ENCODE data around the gene CNEP1R1.
"Not testable (repeated sequence)": the region's sequence is repeated elsewhere in the genome, so short reads cannot be mapped to it uniquely, and the experiment has no call there.

Gene CNEP1R1

GRCh38 chr16:50007744-50008143, 17.3 kb upstream of the CNEP1R1 start:
- Histone ChIP-seq H3K9ac (no peak overlapping the region), H3K27ac (no peak overlapping the region), H3K4me2 (no peak overlapping the region), H3K36me3 (ENCODE audit: insufficient read depth) (no peaks in the 10 kb centered on the region), H2AFZ (ENCODE audit: low read depth) (no peak overlapping the region), H3K4me1 (ENCODE audit: low read depth, poor library complexity, severe bottlenecking) (no peaks in the 10 kb centered on the region), H4K20me1 (ENCODE audit: insufficient read depth) (no peaks in the 10 kb centered on the region), H3K4me3 (IDR thresholded peaks at IDR 0.05; ENCODE audit: insufficient read depth, low read depth, low read length) (no peak overlapping the region), H3K27me3 (ENCODE audit: insufficient read depth, low read depth) (no peaks in the 10 kb centered on the region), H3K79me2 (ENCODE audit: insufficient read depth, low read depth) (no peaks in the 10 kb centered on the region)
- TF ChIP-seq CTCF (conservative IDR thresholded peaks at IDR 0.05; ENCODE audit: low read depth, low read length) = no peak

- Histone ChIP-seq H3K4me3 (IDR thresholded peaks at IDR 0.05; ENCODE audit: insufficient read depth, low read depth, low read length) (no peak overlapping the region), H3K27ac (no peak overlapping the region), H3K79me2 (ENCODE audit: insufficient read depth, low read depth) (no peaks in the 10 kb centered on the region), H2AFZ (ENCODE audit: low read depth) (no peak overlapping the region), H3K4me1 (ENCODE audit: low read depth, poor library complexity, severe bottlenecking) (no peaks in the 10 kb centered on the region), H3K27me3 (ENCODE audit: insufficient read depth, low read depth) (no peaks in the 10 kb centered on the region), H4K20me1 (ENCODE audit: insufficient read depth) (no peaks in the 10 kb centered on the region), H3K4me2 (no peak overlapping the region), H3K9ac (no peak overlapping the region), H3K36me3 (ENCODE audit: insufficient read depth) (no peaks in the 10 kb centered on the region)
- no peak for TF ChIP-seq CTCF (conservative IDR thresholded peaks at IDR 0.05; ENCODE audit: low read depth, low read length)
Measured at GRCh38 chr16:50010212-50010611, 14.8 kb upstream of the CNEP1R1 start.

GRCh38 chr16:50011707-50012106, 13.3 kb upstream of the CNEP1R1 start:
- H4K20me1 ChIP-seq (ENCODE audit: insufficient read depth) = no peaks in the 10 kb centered on the region
- H3K36me3 ChIP-seq (ENCODE audit: insufficient read depth) = no peaks in the 10 kb centered on the region
- no peaks in the 10 kb centered on the region for H3K27me3 ChIP-seq (ENCODE audit: insufficient read depth, low read depth)
- no peak overlapping the region for H3K9ac ChIP-seq
- TF ChIP-seq CTCF (conservative IDR thresholded peaks at IDR 0.05; ENCODE audit: low read depth, low read length) = no peak
- no peak overlapping the region for H3K4me2 ChIP-seq
- no peaks in the 10 kb centered on the region for H3K79me2 ChIP-seq (ENCODE audit: insufficient read depth, low read depth)
- H2AFZ ChIP-seq (ENCODE audit: low read depth) = no peak overlapping the region
- no peaks in the 10 kb centered on the region for H3K4me1 ChIP-seq (ENCODE audit: low read depth, poor library complexity, severe bottlenecking)
- no peak overlapping the region for H3K27ac ChIP-seq
- no peak overlapping the region for H3K4me3 ChIP-seq (IDR thresholded peaks at IDR 0.05; ENCODE audit: insufficient read depth, low read depth, low read length)

- no peaks in the 10 kb centered on the region for H4K20me1 ChIP-seq (ENCODE audit: insufficient read depth)
- H3K79me2 ChIP-seq (ENCODE audit: insufficient read depth, low read depth) = no peaks in the 10 kb centered on the region
- H3K36me3 ChIP-seq (ENCODE audit: insufficient read depth) = no peaks in the 10 kb centered on the region
- no peak for TF ChIP-seq CTCF (conservative IDR thresholded peaks at IDR 0.05; ENCODE audit: low read depth, low read length)
- H3K4me3 ChIP-seq (IDR thresholded peaks at IDR 0.05; ENCODE audit: insufficient read depth, low read depth, low read length) = no peak overlapping the region
- H3K9ac ChIP-seq = no peak overlapping the region
- no peak overlapping the region for H3K27ac ChIP-seq
- H3K4me2 ChIP-seq = no peak overlapping the region
- no peaks in the 10 kb centered on the region for H3K27me3 ChIP-seq (ENCODE audit: insufficient read depth, low read depth)
- H2AFZ ChIP-seq (ENCODE audit: low read depth) = no peak overlapping the region
- no peaks in the 10 kb centered on the region for H3K4me1 ChIP-seq (ENCODE audit: low read depth, poor library complexity, severe bottlenecking)
Measured at GRCh38 chr16:50012182-50012581, 12.8 kb upstream of the CNEP1R1 start.

- H3K4me3 ChIP-seq (IDR thresholded peaks at IDR 0.05; ENCODE audit: insufficient read depth, low read depth, low read length); H2AFZ ChIP-seq (ENCODE audit: low read depth); H3K27ac ChIP-seq; H4K20me1 ChIP-seq (ENCODE audit: insufficient read depth); H3K79me2 ChIP-seq (ENCODE audit: insufficient read depth, low read depth); H3K4me2 ChIP-seq; H3K36me3 ChIP-seq (ENCODE audit: insufficient read depth); H3K9ac ChIP-seq; H3K4me1 ChIP-seq (ENCODE audit: low read depth, poor library complexity, severe bottlenecking); H3K27me3 ChIP-seq (ENCODE audit: insufficient read depth, low read depth): not testable (repeated sequence)
Measured at GRCh38 chr16:50014211-50014610, 10.8 kb upstream of the CNEP1R1 start.

Measured in KMS-11 (cell line).